ENCODE measurements around the gene ABHD5. TPM values are rescaled to one million over a fixed set of nuclear protein-coding genes. Genes with fewer than 3 reads are reported as not detected.

Gene ABHD5
- total RNA-seq, 1 donor from 2014 or later, result 17.5 TPM

- TF ChIP-seq CTCF (IDR thresholded peaks at IDR 0.05; ENCODE audit: unreplicated experiment), result no peak
- Mint-ChIP-seq H3K9me3 (ENCODE audit: unreplicated experiment) (no peaks in the 10 kb centered on the region), H3K36me3 (ENCODE audit: low read depth, unreplicated experiment) (peaks cover 5% of the 10 kb centered on the region), H3K4me1 (ENCODE audit: unreplicated experiment) (no peaks in the 10 kb centered on the region), H3K4me3 (ENCODE audit: unreplicated experiment) (no peak overlapping the region), H3K27ac (ENCODE audit: unreplicated experiment) (no peak overlapping the region), H3K27me3 (ENCODE audit: unreplicated experiment) (no peaks in the 10 kb centered on the region)
- no peak for DNase-seq (ENCODE audit: low spot score)
Observed at GRCh38 chr3:43776101-43776500, 85.4 kb downstream of the ABHD5 start.

GRCh38 chr3:43779850-43780249 lies 89.1 kb downstream of the ABHD5 start:
- TF ChIP-seq CTCF (IDR thresholded peaks at IDR 0.05; ENCODE audit: unreplicated experiment), result no peak
- peaks cover 5% of the 10 kb centered on the region for H3K36me3 Mint-ChIP-seq (ENCODE audit: low read depth, unreplicated experiment)
- H3K4me3 Mint-ChIP-seq (ENCODE audit: unreplicated experiment), result no peak overlapping the region
- H3K4me1 Mint-ChIP-seq (ENCODE audit: unreplicated experiment), result no peaks in the 10 kb centered on the region
- no peak overlapping the region for H3K27ac Mint-ChIP-seq (ENCODE audit: unreplicated experiment)
- no peaks in the 10 kb centered on the region for H3K27me3 Mint-ChIP-seq (ENCODE audit: unreplicated experiment)
- DNase-seq (ENCODE audit: low spot score), result no peak
- no peaks in the 10 kb centered on the region for H3K9me3 Mint-ChIP-seq (ENCODE audit: unreplicated experiment)

GRCh38 chr3:43782541-43782940 lies 91.8 kb downstream of the ABHD5 start:
- H3K27ac Mint-ChIP-seq (ENCODE audit: unreplicated experiment), result no peak overlapping the region
- H3K9me3 Mint-ChIP-seq (ENCODE audit: unreplicated experiment), result no peaks in the 10 kb centered on the region
- peaks cover 3% of the 10 kb centered on the region for H3K27me3 Mint-ChIP-seq (ENCODE audit: unreplicated experiment)
- H3K4me3 Mint-ChIP-seq (ENCODE audit: unreplicated experiment), result no peak overlapping the region
- no peak for DNase-seq (ENCODE audit: low spot score)
- peaks cover 5% of the 10 kb centered on the region for H3K36me3 Mint-ChIP-seq (ENCODE audit: low read depth, unreplicated experiment)
- peaks cover 2% of the 10 kb centered on the region for H3K4me1 Mint-ChIP-seq (ENCODE audit: unreplicated experiment)
- no peak for TF ChIP-seq CTCF (IDR thresholded peaks at IDR 0.05; ENCODE audit: unreplicated experiment)

Other genes with a start within 250 kb of the ABHD5 start
- gene ANO10, start 68.9 kb upstream of the ABHD5 start, total RNA-seq (ENCODE audit: unreplicated experiment), result 112 TPM

Measured in endothelial cell (in vitro differentiated cells).